Right lobe of liver (tissue), 6 donors: ENCODE results near the gene OPCML. TPM values are rescaled to one million over a fixed set of nuclear protein-coding genes. Genes with fewer than 3 reads are reported as not detected.

ENCODE experiments used
- ATAC-seq, 4 donors: fragments of 200-7000 bp; cut with Tn5 transposase; one replicate each; pipeline ENCODE4 v1.9.1; 2020; ENCODE audit warnings: mild to moderate bottlenecking in 4 of 4, moderate library complexity in 4 of 4
- DNase-seq, 3 donors: peaks; one replicate each; pipeline ENCODE4 v3.0.0-alpha.2; 2020
- H3K27ac ChIP-seq, 3 donors: fragments of 200-600 bp; one replicate each; pipeline ENCODE4 v1.8.0; 2022
- H3K27me3 ChIP-seq, 2 donors: fragments of 200-600 bp; one replicate each; pipeline ENCODE4 v1.8.0; 2022
- H3K36me3 ChIP-seq, 4 donors: fragments of 200-600 bp; sonication (generic) in 1 of 4; one replicate each; pipeline versions ENCODE4 v1.5.1 to v1.8.0; 2017 to 2022; ENCODE audit warnings: control low read depth in 1 of 4
- H3K4me1 ChIP-seq, 4 donors: fragments of 200-600 bp; sonication (generic) in 1 of 4; one replicate each; pipeline versions ENCODE4 v1.5.1 to v1.8.0; 2017 to 2022; ENCODE audit warnings: control low read depth in 1 of 4
- H3K4me3 ChIP-seq, 3 donors: fragments of 200-600 bp; one replicate each; pipeline ENCODE4 v1.8.0; 2022
- H3K9me3 ChIP-seq, 4 donors: fragments of 200-600 bp; sonication (generic) in 1 of 4; one replicate each; pipeline versions ENCODE4 v1.5.1 to v1.8.0; 2017 to 2022; ENCODE audit warnings: control low read depth in 1 of 4
- CTCF ChIP-seq, 4 donors: fragments of 200-600 bp in 3 of 4; fragments of 450-650 bp in 1 of 4; IDR thresholded peaks; one replicate each; pipeline versions ENCODE4 v1.5.1 to v1.8.0; 2016 to 2022; ENCODE audit warnings: antibody characterized with exemption in 4 of 4, mild to moderate bottlenecking in 2 of 4
- POLR2A ChIP-seq: fragments of 450-650 bp; IDR thresholded peaks from one replicate; pipeline ENCODE4 v1.6.1; 2017; ENCODE audit warnings: antibody characterized with exemption, mild to moderate bottlenecking
- WGBS: methylation state at CpG from one replicate; pipeline ENCODE4 v1.1.6; 2018; ENCODE audit warnings: low coverage, low lambda C conversion rate; ENCODE audit not compliant: insufficient coverage; ENCODE audit errors: missing lambda C conversion rate; 5-methylcytosine and 5-hydroxymethylcytosine counted together
- intact Hi-C, 2 donors: fragments of 100-400 bp; cut with DNase I; formaldehyde crosslinking; loops; one replicate each; pipeline versions ENCODE4 v1.11.2 to v1.14.1; 2022
- total RNA-seq, 6 experiments: library from RNA; depleted of rRNA in 2 of 6; stranded (reverse); fragments of >200 nt in 2 of 6; fragmentation: NEBNext Ultra II Directional in 3 of 6; extraction: Animal tissue kit (Norgen Biotek cat#: 25700) in 3 of 6; gene quantifications; one replicate each; pipeline versions ENCODE4 v1.1.0 to v1.2.4, GENCODE V29; 2016 to 2023
- donor health status: DM: no; HTN: yes; CAD: no.
- donor health status: DM: no; HTN: no; CAD: no.
- donor health status: DM: no; HTN: no; CAD: no.
- donor health status: DM: no; HTN: yes; CAD: no.
- donor health status: DM: no; HTN: yes; CAD: no.

The OPCML gene
- total RNA-seq, 6 experiments from 2014 or later = 0.11 TPM; not detected in 5

- no peaks in the 10 kb centered on the region for H3K27me3 ChIP-seq
- H3K4me3 ChIP-seq = no peak overlapping the region
- no peaks in the 10 kb centered on the region for H3K36me3 ChIP-seq
- ATAC-seq (no peak), DNase-seq (no peak)
- H3K9me3 ChIP-seq = no peaks in the 10 kb centered on the region
- intact Hi-C loops = no loop called here
- no peaks in the 10 kb centered on the region for H3K4me1 ChIP-seq
- H3K27ac ChIP-seq = no peak overlapping the region
- no peak for TF ChIP-seq CTCF (IDR thresholded peaks at IDR 0.05)
- no peak for TF ChIP-seq POLR2A
- 42% methylated on average over 4 of the region's 5 CpGs for WGBS
Observed at GRCh38 chr11:133339495-133340140, 192.7 kb downstream of the OPCML start.

- Histone ChIP-seq H3K9me3 (no peaks in the 10 kb centered on the region), H3K4me3 (no peak overlapping the region), H3K27me3 (no peaks in the 10 kb centered on the region), H3K36me3 (no peaks in the 10 kb centered on the region), H3K27ac (no peak overlapping the region), H3K4me1 (no peaks in the 10 kb centered on the region)
- DNase-seq (no peak), ATAC-seq (no peak)
- WGBS = 21% methylated on average over 2 of the region's 2 CpGs
- intact Hi-C loops = no loop called here
- TF ChIP-seq POLR2A (no peak), CTCF (IDR thresholded peaks at IDR 0.05) (no peak)
Observed at GRCh38 chr11:133338588-133338987, 193.7 kb downstream of the OPCML start.

GRCh38 chr11:133337951-133338418 lies 194.3 kb downstream of the OPCML start:
- Histone ChIP-seq H3K9me3 (no peaks in the 10 kb centered on the region), H3K4me1 (no peaks in the 10 kb centered on the region), H3K27me3 (no peaks in the 10 kb centered on the region), H3K4me3 (no peak overlapping the region), H3K36me3 (no peaks in the 10 kb centered on the region), H3K27ac (no peak overlapping the region)
- DNase-seq = no peak
- no peak for ATAC-seq
- WGBS = 37% methylated on average over 4 of the region's 7 CpGs
- intact Hi-C loops = no loop called here
- TF ChIP-seq POLR2A (no peak), CTCF (IDR thresholded peaks at IDR 0.05) (no peak)

- DNase-seq (no peak), ATAC-seq (no peak)
- Histone ChIP-seq H3K36me3 (no peaks in the 10 kb centered on the region), H3K9me3 (no peaks in the 10 kb centered on the region), H3K4me1 (no peaks in the 10 kb centered on the region), H3K27me3 (no peaks in the 10 kb centered on the region), H3K27ac (no peak overlapping the region), H3K4me3 (no peak overlapping the region)
- no peak for TF ChIP-seq CTCF (IDR thresholded peaks at IDR 0.05)
- no peak for TF ChIP-seq POLR2A
- no CpG with 5 or more reads among the region's 4 CpGs for WGBS
- intact Hi-C loops = no loop called here
Observed at GRCh38 chr11:133337193-133337592, 195.1 kb downstream of the OPCML start.
